BJ (cell line): ENCODE results near the gene SENP8. TPM values are rescaled to one million over a fixed set of nuclear protein-coding genes. Genes with fewer than 3 reads are reported as not detected.

ENCODE experiments used
- CTCF ChIA-PET: fragments of 350-600 bp; formaldehyde crosslinking; extraction: SDS; loops from one replicate; lab custom pipeline; 2021; ENCODE audit warnings: antibody characterized with exemption, inconsistent platforms; lab: Yijun Ruan, JAX
- POLR2A ChIA-PET: fragments of 300-600 bp; sonication (Branson Sonifier 250); formaldehyde crosslinking; extraction: SDS; loops from one replicate; lab custom pipeline; 2021; ENCODE audit warnings: antibody characterized with exemption; lab: Charles Lee
- DNase-seq: peaks from one replicate; pipeline ENCODE4 v3.0.0-alpha.2; 2011; ENCODE audit warnings: low read depth
- H3K27me3 ChIP-seq: 2 replicates; pipeline ENCODE4 v1.6.0; 2011; ENCODE audit warnings: low read length; ENCODE audit not compliant: control insufficient read depth, insufficient read depth
- H3K36me3 ChIP-seq: 2 replicates; pipeline ENCODE4 v1.5.1; 2011; ENCODE audit warnings: low read length; ENCODE audit not compliant: control insufficient read depth, insufficient read depth
- H3K4me3 ChIP-seq: 2 replicates; pipeline ENCODE4 v1.5.1; 2011; ENCODE audit warnings: low read depth, mild to moderate bottlenecking, control low read depth, low read length
- CTCF ChIP-seq: IDR thresholded peaks from 2 replicates; pipeline ENCODE4 v1.5.1; 2011; ENCODE audit warnings: low read depth, mild to moderate bottlenecking, control low read depth, inconsistent platforms, low read length, moderate library complexity; ENCODE audit not compliant: insufficient read depth
- polyA plus RNA-seq: library from polyadenylated mRNA; depleted of rRNA; stranded (reverse); fragments of >200 nt; gene quantifications from 2 replicates; pipeline ENCODE4 v1.2.3, GENCODE V29; 2011

Gene SENP8
- polyA plus RNA-seq, 1 experiment, result 3.1 TPM

GRCh38 chr15:72135719-72136118 is 17.5 kb downstream of the SENP8 start:
- H3K4me3 ChIP-seq, result no peak overlapping the region
- DNase-seq, result no peak
- TF ChIP-seq CTCF, result no peak
- no peaks in the 10 kb centered on the region for H3K36me3 ChIP-seq
- no peaks in the 10 kb centered on the region for H3K27me3 ChIP-seq
- CTCF ChIA-PET, result interaction anchor here (0.9 kb wide), 1 partner anchor 16 kb away, joined by 3 read pairs; no protein-coding TSS in a partner anchor
- POLR2A ChIA-PET, result no interaction called here

- DNase-seq, result no peak
- Histone ChIP-seq H3K4me3 (no peak overlapping the region), H3K36me3 (no peaks in the 10 kb centered on the region), H3K27me3 (no peaks in the 10 kb centered on the region)
- CTCF ChIA-PET, result interaction anchor here (0.5 to 0.9 kb wide), 3 partner anchors 13 to 406 kb away, joined by 3 read pairs; no protein-coding TSS in a partner anchor
- POLR2A ChIA-PET, result no interaction called here
- no peak for TF ChIP-seq CTCF
Observed at GRCh38 chr15:72136170-72137051, 18.2 kb downstream of the SENP8 start.

GRCh38 chr15:72139667-72140066 is 21.5 kb downstream of the SENP8 start:
- H3K4me3 ChIP-seq, result no peak overlapping the region
- no peak for DNase-seq
- H3K27me3 ChIP-seq, result no peaks in the 10 kb centered on the region
- no peaks in the 10 kb centered on the region for H3K36me3 ChIP-seq
- CTCF ChIA-PET, result interaction anchor here (0.5 to 2.4 kb wide), 2 partner anchors 17 to 46 kb away, joined by 3 to 11 read pairs; no protein-coding TSS in a partner anchor
- POLR2A ChIA-PET, result no interaction called here
- no peak for TF ChIP-seq CTCF

GRCh38 chr15:72140088-72140487 is 21.9 kb downstream of the SENP8 start:
- no peaks in the 10 kb centered on the region for H3K36me3 ChIP-seq
- no peak overlapping the region for H3K4me3 ChIP-seq
- H3K27me3 ChIP-seq, result no peaks in the 10 kb centered on the region
- DNase-seq, result no peak
- ChIA-PET POLR2A (no interaction called here), CTCF (interaction anchor here (2.4 kb wide), 1 partner anchor 16 kb away, joined by 11 read pairs; no protein-coding TSS in a partner anchor)
- no peak for TF ChIP-seq CTCF
